ENCODE measurements around the gene NOTUM. TPM values are rescaled to one million over a fixed set of nuclear protein-coding genes. Genes with fewer than 3 reads are reported as not detected.

NOTUM gene
- total RNA-seq (ENCODE audit: low replicate concordance), result 0.09 TPM in 1 of 2 replicates, not detected in the other

DNA sequence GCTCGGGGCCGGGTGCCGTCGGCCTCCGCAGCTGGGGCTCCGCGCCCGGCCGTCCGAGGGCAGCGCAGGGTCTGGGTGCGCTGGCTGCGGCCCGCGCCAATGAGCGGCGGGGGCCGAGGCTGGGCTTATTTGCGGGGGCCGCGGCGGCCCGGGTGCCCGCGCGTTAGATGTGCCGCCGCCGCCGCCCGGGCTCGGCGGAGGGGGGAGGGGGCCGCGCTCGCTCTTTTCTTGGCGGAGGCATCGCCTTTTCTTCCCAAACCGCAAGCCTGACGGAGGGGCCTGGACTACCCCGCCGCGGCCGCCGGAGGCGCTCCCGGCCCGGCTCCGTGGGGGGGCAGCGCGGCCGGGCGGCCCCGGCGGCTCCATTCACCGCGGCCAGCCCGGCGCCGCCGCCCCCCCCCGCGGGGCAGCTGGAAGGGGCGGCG, at the start of gene NOTUM:
Gene NOTUM, minus strand, starts transcription at position 101 of the 425 bp plus-strand sequence. CDS start 278 bp downstream, outside the sequence.
- peak; percentile 24 for DNase-seq (ENCODE audit: low read depth)
- no peak within 1 kb of the TSS for H3K4me3 ChIP-seq (ENCODE audit: low read depth, low read length)
- TF ChIP-seq, protein P1, sequence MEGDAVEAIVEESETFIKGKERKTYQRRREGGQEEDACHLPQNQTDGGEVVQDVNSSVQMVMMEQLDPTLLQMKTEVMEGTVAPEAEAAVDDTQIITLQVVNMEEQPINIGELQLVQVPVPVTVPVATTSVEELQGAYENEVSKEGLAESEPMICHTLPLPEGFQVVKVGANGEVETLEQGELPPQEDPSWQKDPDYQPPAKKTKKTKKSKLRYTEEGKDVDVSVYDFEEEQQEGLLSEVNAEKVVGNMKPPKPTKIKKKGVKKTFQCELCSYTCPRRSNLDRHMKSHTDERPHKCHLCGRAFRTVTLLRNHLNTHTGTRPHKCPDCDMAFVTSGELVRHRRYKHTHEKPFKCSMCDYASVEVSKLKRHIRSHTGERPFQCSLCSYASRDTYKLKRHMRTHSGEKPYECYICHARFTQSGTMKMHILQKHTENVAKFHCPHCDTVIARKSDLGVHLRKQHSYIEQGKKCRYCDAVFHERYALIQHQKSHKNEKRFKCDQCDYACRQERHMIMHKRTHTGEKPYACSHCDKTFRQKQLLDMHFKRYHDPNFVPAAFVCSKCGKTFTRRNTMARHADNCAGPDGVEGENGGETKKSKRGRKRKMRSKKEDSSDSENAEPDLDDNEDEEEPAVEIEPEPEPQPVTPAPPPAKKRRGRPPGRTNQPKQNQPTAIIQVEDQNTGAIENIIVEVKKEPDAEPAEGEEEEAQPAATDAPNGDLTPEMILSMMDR (IDR thresholded peaks at IDR 0.05; ENCODE audit: insufficient read depth, low read length), result peak; percentile 50

GRCh38 chr17:82009413-82009812, 48.4 kb upstream of the NOTUM start:
- TF ChIP-seq, protein P1 (IDR thresholded peaks at IDR 0.05; ENCODE audit: insufficient read depth, low read length), result no peak
- H3K4me3 ChIP-seq (ENCODE audit: low read depth, low read length), result no peak overlapping the region
- no peak for DNase-seq (ENCODE audit: low read depth)

GRCh38 chr17:82008941-82009405, 48.0 kb upstream of the NOTUM start:
- TF ChIP-seq, protein P1 (IDR thresholded peaks at IDR 0.05; ENCODE audit: insufficient read depth, low read length), result no peak
- no peak for DNase-seq (ENCODE audit: low read depth)
- H3K4me3 ChIP-seq (ENCODE audit: low read depth, low read length), result no peak overlapping the region

- TF ChIP-seq, protein P1 (IDR thresholded peaks at IDR 0.05; ENCODE audit: insufficient read depth, low read length), result no peak
- no peak for DNase-seq (ENCODE audit: low read depth)
- H3K4me3 ChIP-seq (ENCODE audit: low read depth, low read length), result no peak overlapping the region
These were observed 47.4 kb upstream of the NOTUM start for GRCh38 chr17:82008258-82008940.

DNA sequence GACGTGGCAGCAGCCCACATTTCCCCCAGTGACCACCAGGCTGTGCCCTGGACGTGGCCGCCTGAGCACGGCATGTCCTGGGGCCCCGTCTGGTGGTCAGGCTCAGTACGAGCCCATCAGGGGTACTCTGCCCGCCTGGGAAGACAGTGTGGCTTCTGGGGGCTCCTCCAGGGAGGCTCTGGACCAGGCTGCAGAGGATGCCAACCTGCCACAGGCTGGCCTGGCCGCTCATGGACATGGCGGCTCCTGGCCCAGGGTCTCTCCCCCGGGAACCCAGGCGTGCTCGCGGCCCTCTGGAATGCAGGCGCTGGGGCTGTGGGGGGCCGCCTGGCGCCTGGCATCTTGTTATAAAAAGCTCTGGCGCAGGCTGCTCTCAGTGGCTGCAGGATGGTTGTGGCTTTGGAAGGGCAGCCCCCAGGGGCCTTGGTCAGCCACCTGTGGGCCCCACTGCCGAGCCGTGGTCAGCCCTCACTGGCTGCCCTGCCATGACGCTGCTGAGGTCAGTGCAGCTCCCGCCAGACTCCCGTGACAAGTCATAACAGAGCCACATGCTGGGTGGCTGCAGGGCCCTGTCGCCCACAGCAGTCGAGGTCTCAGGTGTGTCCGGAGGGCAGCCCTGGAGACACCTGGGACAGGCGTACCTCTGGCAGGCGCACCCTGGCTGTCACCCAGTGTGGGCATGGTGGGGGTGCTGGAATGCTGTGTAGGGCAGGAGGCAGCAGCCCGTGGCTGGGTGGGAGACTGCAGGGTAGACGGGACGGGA, 46.7 kb upstream of the NOTUM start:
- DNase-seq (ENCODE audit: low read depth), result no peak
- TF ChIP-seq, protein P1 (IDR thresholded peaks at IDR 0.05; ENCODE audit: insufficient read depth, low read length), result no peak
- H3K4me3 ChIP-seq (ENCODE audit: low read depth, low read length), result no peak overlapping the region

DNA sequence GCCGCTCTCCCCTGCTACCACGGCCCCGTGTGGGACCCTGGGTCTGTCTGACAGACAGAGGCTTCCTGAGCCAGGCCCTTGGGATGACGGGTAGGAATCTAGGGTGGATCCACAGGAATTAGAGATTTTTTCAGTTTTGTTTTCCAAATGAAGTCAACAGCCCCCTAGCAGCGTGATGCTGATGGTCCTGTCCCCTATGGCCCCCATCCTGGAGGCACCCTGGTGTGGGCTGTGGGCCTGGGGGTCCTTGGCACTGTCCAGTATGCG, 46.2 kb upstream of the NOTUM start:
- TF ChIP-seq, protein P1 (IDR thresholded peaks at IDR 0.05; ENCODE audit: insufficient read depth, low read length), result no peak
- no peak for DNase-seq (ENCODE audit: low read depth)
- H3K4me3 ChIP-seq (ENCODE audit: low read depth, low read length), result no peak overlapping the region
